GM19099 (cell line): ENCODE results near the gene CBX8.

Experiments
- POLR2A ChIP-seq: IDR thresholded peaks from 3 replicates; pipeline ENCODE4 v1.6.1; 2011; ENCODE audit warnings: low read depth; ENCODE audit not compliant: insufficient read length; ENCODE audit errors: extremely low read depth

Gene CBX8

GRCh38 chr17:79798299-79799173 is 1.7 kb upstream of the CBX8 start:
- no peak for TF ChIP-seq POLR2A

- TF ChIP-seq POLR2A = no peak
Measured at GRCh38 chr17:79797492-79798298, 818 bp upstream of the CBX8 start.

DNA sequence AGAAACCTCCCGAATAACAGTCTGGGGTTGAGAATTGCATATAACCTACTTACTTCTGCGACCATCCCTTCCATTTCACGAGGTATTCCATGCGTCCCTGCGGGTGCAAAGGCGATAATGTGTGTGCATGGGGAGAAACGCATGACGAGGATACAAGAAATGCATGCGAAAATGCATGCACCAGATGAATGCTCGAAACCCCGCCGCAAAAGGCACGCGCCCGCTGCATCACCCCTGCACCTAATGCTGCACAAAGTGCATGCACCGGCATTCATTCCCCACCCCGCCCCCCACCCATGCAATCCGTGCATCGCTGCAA is 474 bp downstream of the CBX8 start:
- no peak for TF ChIP-seq POLR2A

GRCh38 chr17:79795795-79796443 is 958 bp downstream of the CBX8 start:
- TF ChIP-seq POLR2A = no peak

- TF ChIP-seq POLR2A = no peak
Measured at GRCh38 chr17:79794659-79795511, 2.0 kb downstream of the CBX8 start.

GRCh38 chr17:79793924-79794304 is 3.0 kb downstream of the CBX8 start:
- TF ChIP-seq POLR2A = no peak

DNA sequence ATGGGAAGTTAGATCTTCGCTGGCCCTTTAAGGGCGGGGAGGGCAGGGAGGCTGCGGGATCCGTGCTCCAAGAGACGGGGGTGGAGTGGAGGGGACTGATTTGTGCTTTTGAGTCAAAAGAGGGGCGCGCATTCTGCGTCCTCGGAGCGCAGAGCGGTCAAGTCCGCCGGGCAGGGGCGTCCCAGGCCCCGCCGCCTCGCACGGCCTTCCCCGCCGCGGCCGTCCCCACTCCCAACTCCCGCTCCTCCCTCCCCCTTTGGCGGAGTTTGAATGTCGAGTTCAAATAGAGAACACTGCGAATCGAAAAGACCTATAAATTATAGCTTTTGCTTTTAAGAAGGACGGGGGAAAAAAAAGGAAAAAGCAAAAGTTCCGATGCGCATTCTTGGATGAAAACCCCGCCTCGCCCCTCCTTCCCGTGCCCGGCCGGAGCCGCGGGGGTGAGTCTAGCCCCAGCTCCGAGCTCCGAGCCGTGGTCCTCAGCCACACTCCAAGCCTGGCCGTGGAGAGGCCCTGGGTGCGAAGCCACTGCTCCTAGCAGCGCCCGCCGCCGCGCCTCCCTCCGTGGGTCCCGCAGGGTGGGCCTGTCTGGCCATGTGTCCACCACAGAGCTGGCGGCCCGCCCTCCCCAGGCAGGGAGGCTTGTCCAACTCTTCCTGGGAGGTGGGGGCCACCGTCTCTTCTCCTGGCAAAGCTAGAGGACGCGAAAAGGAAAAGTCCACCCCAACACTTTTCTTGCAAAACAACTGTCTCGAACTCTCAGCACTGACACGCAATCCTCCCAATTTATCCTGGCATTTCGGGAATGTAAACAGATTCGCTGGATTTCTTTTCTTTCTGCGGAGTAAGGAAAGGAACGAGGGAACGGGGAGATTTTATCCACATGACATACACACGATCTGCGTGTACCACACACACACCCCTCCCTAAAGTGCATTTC is 3.6 kb downstream of the CBX8 start:
- no peak for TF ChIP-seq POLR2A

DNA sequence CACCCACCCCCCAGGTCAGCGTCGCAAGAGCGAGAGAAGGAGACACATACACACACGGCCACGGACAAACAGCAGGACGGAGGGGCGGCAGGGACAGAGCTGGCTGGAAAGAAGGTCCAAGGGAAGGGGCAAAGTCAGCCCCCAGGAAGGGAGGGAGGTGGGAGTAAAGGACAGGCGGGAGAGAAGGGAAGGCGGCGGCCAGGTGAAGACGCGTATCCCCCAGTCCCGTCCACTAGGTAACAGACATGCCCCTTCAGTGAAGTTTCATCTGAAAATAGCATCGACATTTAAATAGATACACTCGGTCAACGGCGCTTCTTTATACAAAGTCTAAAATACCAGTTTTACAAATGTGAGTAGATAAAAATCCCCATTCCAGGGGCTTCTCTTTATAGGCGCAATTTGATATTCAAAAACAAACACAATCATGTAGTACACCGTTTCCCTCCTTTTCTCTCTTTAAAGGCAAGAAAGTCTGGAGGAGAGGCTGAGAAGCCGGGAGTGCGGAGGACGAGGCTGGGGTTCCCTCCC is 4.5 kb downstream of the CBX8 start:
- no peak for TF ChIP-seq POLR2A

DNA sequence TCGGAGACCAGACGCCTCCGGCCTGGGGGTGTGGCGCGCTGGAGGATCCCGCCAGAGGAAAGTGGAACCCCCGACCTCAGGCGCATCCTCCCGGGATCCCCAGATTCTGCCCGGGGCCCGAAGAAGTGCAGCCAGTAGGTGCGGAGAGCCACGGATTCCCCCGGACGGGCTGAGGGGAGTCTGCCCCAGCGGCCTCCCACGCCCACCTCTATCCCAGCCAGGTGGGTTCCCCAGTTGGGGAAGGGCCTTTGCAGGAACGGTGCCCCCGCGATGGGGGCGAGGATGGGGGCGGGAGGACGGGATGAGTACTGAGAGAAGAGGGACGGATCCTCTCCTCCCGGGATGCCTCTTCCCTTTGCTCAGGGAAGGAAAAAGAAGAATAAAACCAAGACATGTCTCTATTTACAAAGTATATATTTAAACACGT is 5.1 kb downstream of the CBX8 start:
- no peak for TF ChIP-seq POLR2A

- TF ChIP-seq POLR2A = no peak
Measured at GRCh38 chr17:79790805-79791734, 5.8 kb downstream of the CBX8 start.

DNA sequence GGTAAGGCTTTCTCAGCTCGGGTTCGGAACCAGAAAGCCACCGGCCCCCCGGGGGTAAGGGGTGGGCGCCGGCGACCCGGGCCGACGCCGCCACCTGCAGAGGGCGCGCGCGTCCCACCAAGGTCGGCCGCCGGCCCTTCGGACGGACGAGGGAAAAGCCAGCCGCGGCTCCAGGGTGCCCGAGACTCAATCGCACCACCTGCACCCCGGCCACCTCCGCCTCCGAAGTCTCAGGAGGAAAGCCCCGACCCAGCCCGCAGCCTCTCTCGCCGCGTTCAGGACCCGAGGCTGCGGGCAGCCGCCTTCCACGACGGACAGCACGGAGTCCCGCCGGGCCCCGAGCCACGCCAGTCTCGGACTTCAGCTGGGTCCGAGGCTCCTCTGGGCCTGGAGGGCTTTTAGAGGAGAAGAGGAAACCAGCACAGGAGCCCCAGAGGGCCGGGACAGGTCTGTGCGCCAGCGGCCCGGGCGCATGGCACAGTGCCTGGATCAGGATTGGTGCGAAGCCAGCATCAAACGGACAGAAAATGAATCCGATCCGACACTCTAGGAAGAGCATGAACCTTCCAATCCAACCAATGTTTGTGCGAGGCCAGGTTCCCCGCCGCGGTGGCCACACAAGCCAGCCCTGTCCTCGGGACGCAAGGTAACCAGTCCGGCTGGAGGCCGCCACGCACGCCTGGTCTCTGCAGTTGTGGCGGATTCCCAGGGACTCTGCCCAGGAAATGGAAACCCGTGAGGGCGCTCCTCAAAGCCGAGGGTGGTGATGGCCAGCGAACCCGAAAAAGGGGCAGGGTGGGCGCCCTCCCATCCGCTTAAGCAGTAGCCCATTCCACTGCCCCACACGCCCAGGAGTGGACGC is 6.7 kb downstream of the CBX8 start:
- no peak for TF ChIP-seq POLR2A
